Endometrium (tissue), 2 donors: Measurements from ENCODE around the gene VAPB.

Source experiments
- FAIRE-seq: peaks from 2 replicates; lab custom pipeline; 2012; peaks lifted over from hg19 to GRCh38; lab: Jason Lieb, UNC
- donor health status: control.
- donor health status: control.

VAPB gene

DNA sequence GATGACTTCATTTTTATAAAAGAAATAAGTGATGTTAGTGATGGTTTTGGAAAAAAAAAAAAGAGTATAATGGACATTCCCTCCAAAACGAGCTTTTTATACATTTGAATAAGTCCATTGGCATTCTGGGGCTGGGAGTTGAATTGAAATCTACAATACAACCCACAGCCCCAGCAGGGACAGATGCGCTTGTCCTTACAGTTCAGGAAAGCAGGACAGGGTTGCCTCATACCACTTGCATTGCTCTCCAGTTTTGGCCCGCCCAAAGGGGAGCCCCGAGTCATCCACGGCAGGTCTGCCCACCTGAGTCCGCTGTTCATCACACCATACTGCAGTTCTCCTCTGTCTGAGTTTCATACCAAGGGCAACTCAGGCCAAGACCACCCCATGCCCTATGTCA lies 46.2 kb downstream of the VAPB start:
- no peak for FAIRE-seq

DNA sequence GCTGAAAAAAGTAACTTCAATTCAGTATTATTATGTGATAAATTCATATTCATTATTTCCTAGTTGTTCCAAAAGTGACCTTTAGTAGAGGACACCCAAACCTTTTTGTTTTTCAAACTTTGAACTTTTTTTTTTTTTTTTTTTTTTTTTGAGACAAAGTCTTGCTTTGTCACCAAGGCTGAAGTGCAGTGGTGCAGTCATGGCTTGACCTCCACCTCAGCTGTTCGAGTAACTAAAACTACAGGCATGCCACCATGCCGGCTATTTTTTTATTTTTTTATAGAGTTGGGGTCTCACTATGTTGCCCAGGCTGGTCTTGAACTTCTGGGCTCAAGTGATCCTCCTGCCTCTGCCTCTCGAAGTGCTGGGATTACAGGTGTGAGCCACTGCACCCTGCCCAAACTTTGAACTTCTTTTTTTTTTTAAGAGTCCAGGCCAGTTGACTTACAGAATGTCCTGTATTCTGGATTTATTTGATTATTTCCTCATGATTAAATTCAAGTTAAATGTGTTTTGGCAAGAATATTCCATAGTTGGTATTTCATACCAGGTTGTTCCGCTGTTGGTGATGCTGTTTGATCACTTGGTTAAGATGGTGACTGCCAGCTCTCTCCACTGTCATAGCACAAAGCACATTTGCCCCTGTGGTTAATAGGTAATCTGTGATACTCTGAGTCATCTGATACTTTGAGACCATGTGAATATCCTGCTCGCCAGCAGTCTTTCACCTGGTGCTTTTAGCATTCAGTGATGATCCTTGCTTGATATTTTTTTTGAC lies 48.0 kb downstream of the VAPB start:
- FAIRE-seq = no peak

GRCh38 chr20:58438970-58439808 lies 50.2 kb downstream of the VAPB start:
- FAIRE-seq = no peak

DNA sequence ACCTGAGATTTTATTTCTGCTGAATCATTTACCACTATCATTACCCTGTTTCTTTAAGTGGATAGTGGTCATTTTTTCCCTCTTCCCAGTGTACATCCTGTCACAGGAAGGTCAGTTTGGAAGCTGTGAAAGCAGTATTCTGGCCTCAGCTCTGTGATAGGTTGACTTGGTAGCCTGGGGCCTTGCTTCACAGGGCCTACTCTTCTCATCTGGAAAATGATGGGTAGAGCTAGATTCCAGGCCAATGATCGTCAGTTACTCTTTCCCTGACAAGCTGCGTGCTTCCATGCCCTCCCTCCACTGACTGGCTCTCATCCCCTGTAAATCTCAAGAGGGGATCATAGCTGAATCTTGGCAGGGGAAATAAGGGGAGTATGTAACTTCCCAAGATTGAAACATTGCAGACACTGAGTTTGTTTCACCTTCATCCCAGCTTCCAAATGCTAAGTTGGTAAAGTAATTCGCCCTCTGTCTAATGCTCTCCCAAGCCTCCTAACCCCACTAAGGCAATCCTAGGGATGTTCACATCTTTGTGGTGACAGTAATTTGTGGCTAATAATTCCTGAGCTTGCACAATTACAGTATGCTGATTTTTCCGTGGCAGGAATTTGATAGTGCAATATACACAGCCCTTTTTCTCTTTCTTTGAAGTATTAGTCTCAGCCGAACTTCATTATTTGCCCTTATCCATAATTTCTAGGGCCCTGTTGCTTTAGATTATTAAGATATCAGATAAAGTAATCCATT lies 51.2 kb downstream of the VAPB start:
- FAIRE-seq = no peak

DNA sequence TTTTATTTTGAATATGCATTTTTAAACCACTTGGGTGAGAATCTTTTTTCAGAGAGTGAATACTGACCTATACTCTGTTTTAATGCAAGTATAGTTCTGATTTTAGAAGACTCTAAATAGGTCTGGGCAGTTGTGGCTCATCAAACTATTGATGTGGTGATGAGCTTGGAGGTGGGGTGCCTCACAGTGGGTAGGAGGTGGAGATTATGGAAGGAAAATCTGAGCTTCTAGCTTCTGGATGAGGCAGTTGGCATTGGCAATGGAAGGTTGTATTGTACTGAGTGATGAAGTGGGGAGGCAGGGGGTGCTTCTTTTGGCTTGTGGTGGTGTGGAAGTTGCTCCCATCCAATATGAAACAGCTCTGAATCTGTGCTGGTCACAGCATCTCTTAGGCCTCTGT lies 52.7 kb downstream of the VAPB start:
- no peak for FAIRE-seq

DNA sequence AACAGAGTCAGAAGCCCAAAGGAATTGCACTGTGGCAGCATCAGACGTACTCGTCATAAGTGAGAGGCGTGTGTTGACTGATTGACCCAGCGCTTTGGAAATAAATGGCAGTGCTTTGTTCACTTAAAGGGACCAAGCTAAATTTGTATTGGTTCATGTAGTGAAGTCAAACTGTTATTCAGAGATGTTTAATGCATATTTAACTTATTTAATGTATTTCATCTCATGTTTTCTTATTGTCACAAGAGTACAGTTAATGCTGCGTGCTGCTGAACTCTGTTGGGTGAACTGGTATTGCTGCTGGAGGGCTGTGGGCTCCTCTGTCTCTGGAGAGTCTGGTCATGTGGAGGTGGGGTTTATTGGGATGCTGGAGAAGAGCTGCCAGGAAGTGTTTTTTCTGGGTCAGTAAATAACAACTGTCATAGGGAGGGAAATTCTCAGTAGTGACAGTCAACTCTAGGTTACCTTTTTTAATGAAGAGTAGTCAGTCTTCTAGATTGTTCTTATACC lies 55.8 kb downstream of the VAPB start:
- no peak for FAIRE-seq

DNA sequence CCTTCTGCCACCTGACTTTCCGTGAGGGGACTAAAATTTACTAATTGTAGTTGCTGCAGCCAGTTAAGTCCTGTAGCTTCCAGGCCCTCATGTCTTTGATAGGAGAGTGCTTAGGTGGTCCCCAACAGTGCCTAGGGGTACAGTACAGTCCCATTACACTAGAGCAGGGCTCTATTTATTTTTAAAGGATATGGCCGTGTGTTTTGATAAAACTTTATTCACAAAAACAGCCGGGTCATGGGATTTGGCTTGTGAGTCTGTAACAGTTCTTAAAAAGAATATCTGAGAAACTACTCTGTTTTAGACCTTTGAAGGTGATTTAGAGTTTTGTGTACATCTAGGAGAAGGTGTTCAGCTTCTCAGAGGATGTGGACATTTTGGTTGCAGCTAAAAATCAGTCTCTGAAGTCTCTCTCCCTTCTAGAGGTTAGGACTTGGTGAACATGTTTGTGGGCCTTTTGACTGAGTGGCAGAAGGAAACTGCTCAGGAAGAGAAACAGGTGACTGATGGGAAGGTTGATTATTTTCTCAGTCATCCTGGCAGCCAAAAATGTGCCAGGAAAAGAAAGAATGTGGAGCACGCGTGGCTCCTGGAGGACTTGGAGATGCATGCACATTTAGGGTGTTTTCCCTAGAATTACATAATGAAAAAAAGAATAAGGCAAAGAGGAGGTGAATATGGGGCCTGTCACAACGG lies 57.4 kb downstream of the VAPB start:
- FAIRE-seq = no peak

GRCh38 chr20:58446960-58447265 lies 57.9 kb downstream of the VAPB start:
- no peak for FAIRE-seq

DNA sequence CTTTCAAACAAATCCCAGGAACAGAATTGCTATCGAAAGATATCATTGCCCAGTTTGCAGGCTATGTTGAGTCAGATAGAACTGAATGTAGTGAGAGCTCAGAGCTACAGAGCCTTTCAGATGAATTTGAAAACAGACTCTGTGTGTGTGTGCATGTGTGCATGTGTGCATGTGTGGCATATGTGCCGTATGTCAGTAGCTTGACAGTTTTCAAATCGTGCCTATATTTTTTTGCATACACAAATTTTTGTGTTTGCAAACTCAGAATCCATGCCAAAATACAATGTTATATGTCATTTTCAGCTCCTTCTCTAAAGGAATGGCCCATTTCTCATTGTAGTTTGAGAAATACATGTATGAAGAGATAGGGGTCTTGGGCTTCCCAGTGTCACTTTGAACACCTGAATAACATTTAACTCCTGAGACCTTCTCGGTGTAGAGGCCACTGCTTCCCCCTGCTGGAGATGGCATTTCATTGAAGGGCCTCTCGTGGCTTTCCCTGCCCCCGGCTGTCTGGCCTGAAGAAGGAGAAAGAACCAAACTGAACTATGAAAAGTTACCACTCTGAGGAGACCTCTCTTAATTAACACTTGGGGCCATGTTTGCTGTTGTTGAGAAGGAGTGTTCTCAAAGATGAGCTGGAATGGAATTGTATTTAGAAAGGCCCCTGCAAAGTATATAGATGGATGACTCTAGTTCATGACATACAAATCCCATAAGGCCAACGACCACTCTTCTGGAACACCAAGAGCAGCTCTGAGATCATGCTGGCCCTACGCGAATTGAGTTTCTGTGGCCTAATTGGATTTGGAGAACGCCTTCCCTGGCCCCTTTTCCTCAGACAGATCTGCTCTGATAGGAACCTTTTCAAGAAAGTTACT lies 58.7 kb downstream of the VAPB start:
- FAIRE-seq = no peak

- FAIRE-seq = no peak
Measured at GRCh38 chr20:58448958-58449357, 59.9 kb downstream of the VAPB start.

DNA sequence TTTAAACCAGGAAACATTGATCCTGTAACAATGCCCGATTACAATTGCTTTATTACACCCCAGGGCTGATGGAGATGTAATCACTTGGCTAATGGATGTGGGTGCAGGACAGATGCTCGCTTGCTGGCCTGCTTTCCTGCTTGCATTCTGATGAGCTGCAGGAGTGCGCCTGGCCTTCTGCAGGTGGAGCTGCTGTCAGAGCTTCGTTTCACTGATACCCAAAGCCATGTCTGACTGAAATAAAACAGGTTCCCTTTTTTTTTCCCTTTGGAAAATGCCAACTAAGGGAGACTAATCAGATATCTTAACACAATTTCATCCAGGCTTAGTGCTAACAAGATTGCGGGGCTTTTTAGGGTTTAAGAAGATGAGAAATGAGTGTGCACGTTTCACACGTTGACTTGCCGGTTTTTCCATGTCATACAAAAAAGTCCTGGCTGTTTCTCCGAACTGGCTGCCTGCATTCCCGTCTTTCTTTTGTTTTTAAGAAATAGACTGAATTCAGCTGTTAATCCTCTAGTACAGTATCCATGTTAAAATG lies 60.7 kb downstream of the VAPB start:
- FAIRE-seq = no peak

DNA sequence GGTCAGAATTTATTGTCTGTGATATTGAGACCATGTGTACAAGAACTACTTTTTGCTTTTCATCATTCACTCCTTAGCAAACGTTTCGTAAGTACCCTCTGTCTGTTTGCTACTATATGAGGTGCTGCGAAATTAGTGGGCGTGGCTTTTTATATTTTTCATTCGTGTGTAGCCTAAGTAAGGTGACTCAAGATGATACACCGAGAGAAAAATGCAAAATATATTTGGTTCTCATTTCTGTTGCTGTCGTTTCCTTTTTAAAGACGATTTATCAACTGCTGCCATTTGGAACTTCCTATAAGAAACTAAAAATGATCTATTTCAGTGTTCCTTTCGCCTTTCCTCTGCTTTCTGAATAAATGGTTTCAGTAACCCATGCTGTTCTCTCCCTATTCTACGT lies 61.2 kb downstream of the VAPB start:
- FAIRE-seq = no peak

- no peak for FAIRE-seq
Measured at GRCh38 chr20:58452667-58453255, 63.7 kb downstream of the VAPB start.

DNA sequence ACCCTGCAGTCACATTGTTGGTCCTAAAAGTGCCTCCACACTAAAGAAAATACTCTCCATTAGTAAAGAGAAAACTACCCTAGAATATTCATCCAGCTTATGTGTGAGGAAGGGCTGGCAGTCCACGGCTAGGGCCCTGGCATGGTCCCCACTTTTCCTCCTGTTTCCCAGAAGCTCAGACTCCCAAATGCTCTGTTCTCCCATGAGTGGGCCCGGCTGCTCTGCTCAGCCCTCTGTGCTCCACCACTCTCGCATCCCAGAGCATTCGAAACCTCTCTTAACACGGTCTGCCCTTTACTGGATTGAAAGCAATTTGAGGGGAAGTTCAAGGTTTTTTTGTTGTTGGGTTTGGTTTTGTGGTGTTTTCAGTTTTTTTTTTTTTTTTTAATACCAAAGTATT lies 64.4 kb downstream of the VAPB start:
- FAIRE-seq = no peak

DNA sequence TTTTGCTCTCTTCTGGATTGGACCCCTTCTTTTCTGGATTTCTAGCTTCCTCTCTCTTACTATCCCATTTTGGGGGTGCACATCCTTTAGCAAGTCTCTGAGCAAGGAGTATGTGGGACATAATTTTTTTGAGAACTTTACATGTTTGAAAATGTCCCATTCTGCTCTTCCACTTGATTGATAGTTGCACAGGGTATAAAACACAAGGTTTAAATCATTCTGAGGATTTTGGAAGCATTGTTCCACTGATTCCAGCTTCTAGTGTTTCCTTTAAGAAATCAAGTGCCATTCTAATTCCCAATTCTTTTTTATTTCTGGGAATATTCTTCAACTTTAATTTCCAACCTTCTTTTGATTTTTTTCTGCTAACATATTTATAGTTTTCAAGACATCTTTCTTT lies 65.4 kb downstream of the VAPB start:
- FAIRE-seq = no peak

- FAIRE-seq = no peak
Measured at GRCh38 chr20:58457083-58457695, 68.2 kb downstream of the VAPB start.

- FAIRE-seq = no peak
Measured at GRCh38 chr20:58458342-58459057, 69.5 kb downstream of the VAPB start.

DNA sequence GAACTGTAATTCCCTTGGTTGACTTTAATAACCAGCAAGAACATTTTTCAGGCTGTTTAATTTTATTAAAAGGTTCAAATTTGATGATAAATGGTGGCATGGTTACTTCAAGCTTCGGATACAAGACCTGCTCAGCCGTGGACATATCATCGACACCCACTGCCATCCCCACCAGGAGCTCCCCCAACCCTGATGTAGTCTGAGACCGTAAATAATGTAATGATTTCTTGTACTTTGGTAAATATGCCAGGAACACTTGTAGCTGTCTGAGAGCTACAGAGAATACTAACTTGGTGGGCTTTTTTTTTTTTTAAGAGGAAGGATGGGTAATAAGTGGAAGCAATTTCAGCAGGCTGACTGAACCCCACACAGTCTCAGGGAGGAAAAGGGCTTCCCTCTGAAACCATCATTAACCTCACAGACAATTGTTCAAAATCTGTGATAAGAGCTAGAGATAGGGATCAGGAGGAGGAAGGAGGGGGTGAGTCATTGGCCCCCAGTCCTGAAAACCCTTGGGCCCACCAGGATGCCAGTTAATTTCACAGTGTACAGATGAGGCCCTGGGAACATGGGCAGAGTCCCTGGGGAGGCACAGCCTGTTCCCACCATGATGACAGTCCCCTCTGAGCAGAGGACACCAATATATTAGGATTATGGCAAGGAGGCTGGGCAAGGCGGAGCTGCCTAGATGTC lies 70.2 kb downstream of the VAPB start:
- FAIRE-seq = no peak

DNA sequence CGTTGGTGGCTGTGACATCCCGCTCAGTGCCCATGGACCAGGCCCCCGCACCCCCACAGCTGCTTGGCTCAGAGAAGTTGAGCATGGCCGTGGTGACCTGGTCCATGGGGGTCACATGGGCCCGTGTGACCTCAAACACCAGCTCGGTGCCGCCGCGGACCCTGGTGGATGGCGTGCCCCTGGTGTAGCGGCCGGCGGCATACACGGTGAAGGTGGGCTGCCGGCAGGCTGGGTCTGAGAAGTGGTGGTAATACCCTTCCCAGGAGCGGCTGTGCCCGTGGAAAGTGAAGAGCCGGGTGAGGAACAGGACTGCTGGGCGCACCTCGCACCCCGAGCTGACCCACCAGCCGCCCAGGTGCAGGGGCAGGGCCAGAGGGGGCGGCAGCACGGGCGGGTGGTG lies 72.1 kb downstream of the VAPB start:
- FAIRE-seq = no peak
